SK-N-SH treated with all-trans-retinoic acid at 6 μM for 48 hours (cell line): Measurements from ENCODE around the gene ESR2.

Experiments
- ARNTL ChIP-seq: fragments of 450-650 bp; formaldehyde crosslinking; IDR thresholded peaks from 2 replicates; pipeline ENCODE4 v1.5.0; 2020; ENCODE audit warnings: low read depth, mild to moderate bottlenecking, moderate library complexity, borderline replicate concordance
- PPARA ChIP-seq: fragments of 250-450 bp; sonication (Bioruptor Pico); IDR thresholded peaks from 2 replicates; pipeline ENCODE4 v1.5.0; 2020; ENCODE audit warnings: mild to moderate bottlenecking, borderline replicate concordance
- RARB ChIP-seq: fragments of 250-450 bp; sonication (Bioruptor Pico); IDR thresholded peaks from 2 replicates; pipeline ENCODE4 v1.8.0; 2021; ENCODE audit warnings: mild to moderate bottlenecking, moderate library complexity
- SNAI2 ChIP-seq: fragments of 250-450 bp; sonication (Bioruptor Pico); IDR thresholded peaks from 2 replicates; pipeline ENCODE4 v1.5.0; 2020; ENCODE audit warnings: mild to moderate bottlenecking, moderate library complexity
- TOX ChIP-seq: fragments of 250-450 bp; sonication (Bioruptor Pico); IDR thresholded peaks from 2 replicates; pipeline ENCODE4 v1.8.0; 2021; ENCODE audit warnings: mild to moderate bottlenecking, moderate library complexity, borderline replicate concordance
- TF ChIP-seq, protein P1 (sequence below): fragments of 250-450 bp; sonication (Bioruptor Pico); IDR thresholded peaks from 2 replicates; pipeline ENCODE4 v1.5.1; 2020; ENCODE audit warnings: low read depth, mild to moderate bottlenecking, moderate library complexity

DNA sequence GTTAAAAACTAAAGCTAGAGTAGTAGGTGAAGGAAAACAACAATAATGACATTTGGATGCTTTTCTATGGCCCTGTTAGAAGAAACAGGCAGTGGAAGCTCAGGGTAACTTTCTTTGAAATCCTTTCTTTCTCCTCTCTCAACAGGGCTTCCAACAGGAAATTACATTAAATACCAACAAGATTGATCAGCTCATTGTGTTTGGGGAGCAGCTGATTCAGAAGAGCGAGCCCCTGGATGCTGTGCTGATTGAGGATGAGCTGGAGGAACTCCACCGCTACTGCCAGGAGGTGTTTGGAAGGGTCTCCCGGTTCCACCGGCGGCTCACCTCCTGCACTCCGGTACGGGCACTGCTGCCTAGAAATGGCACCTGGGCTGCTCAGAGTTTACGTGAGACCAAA, 81.5 kb downstream of the ESR2 start:
- TF ChIP-seq, protein P1, sequence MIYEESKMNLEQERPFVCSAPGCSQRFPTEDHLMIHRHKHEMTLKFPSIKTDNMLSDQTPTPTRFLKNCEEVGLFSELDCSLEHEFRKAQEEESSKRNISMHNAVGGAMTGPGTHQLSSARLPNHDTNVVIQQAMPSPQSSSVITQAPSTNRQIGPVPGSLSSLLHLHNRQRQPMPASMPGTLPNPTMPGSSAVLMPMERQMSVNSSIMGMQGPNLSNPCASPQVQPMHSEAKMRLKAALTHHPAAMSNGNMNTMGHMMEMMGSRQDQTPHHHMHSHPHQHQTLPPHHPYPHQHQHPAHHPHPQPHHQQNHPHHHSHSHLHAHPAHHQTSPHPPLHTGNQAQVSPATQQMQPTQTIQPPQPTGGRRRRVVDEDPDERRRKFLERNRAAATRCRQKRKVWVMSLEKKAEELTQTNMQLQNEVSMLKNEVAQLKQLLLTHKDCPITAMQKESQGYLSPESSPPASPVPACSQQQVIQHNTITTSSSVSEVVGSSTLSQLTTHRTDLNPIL (CRISPR knock-in tag) = no peak
- no peak for TF ChIP-seq PPARA (CRISPR knock-in tag)
- TF ChIP-seq SNAI2 (CRISPR knock-in tag) = no peak
- TF ChIP-seq ARNTL (CRISPR knock-in tag) = no peak
- no peak for TF ChIP-seq RARB (CRISPR knock-in tag)
- no peak for TF ChIP-seq TOX (CRISPR knock-in tag)
